CD14-positive monocyte (primary cell): ENCODE measurements around the gene ZNF888. TPM values are rescaled to one million over a fixed set of nuclear protein-coding genes. Genes with fewer than 3 reads are reported as not detected.
"Not testable (repeated sequence)": the region's sequence is repeated elsewhere in the genome, so short reads cannot be mapped to it uniquely, and the experiment has no call there.

Experiments used
- DNase-seq, 3 donors: peaks; one replicate each; pipeline ENCODE4 v3.0.0-alpha.2; 2011 to 2022
- H2AFZ ChIP-seq: 2 replicates; pipeline ENCODE4 v1.6.0; 2012; ENCODE audit warnings: mild to moderate bottlenecking, low read depth, low read length, inconsistent platforms; ENCODE audit not compliant: insufficient read depth, poor library complexity, severe bottlenecking
- H3K27ac ChIP-seq, 2 donors: 1 replicate in 1 of 2; 2 replicates in 1 of 2; pipeline ENCODE4 v1.5.1; 2012 to 2013; ENCODE audit warnings: low read length in 2 of 2, control low read depth in 1 of 2, inconsistent platforms in 1 of 2, low read depth in 1 of 2, mild to moderate bottlenecking in 1 of 2
- H3K27me3 ChIP-seq, 2 donors: one replicate each; pipeline versions ENCODE4 v1.6.0 to v1.6.1; 2011 to 2013; ENCODE audit warnings: low read length in 2 of 2; ENCODE audit not compliant: control insufficient read depth in 2 of 2, insufficient read depth in 2 of 2
- H3K36me3 ChIP-seq, 2 donors: replicated peaks in 1 of 2; 1 replicate in 1 of 2; 2 replicates in 1 of 2; pipeline versions ENCODE4 v1.5.1 to v1.6.1; 2012 to 2013; ENCODE audit warnings: low read length in 2 of 2, control low read depth in 1 of 2, inconsistent platforms in 1 of 2, mild to moderate bottlenecking in 1 of 2; ENCODE audit not compliant: insufficient read depth in 2 of 2, control insufficient read depth in 1 of 2
- H3K4me1 ChIP-seq, 2 donors: 1 replicate in 1 of 2; 2 replicates in 1 of 2; pipeline versions ENCODE4 v1.5.1 to v1.6.1; 2012 to 2013; ENCODE audit warnings: low read length in 2 of 2, control low read depth in 1 of 2, inconsistent platforms in 1 of 2, mild to moderate bottlenecking in 1 of 2, moderate library complexity in 1 of 2; ENCODE audit not compliant: insufficient read depth in 2 of 2, control insufficient read depth in 1 of 2
- H3K4me2 ChIP-seq: replicated peaks from 2 replicates; pipeline ENCODE3; 2012; ENCODE audit warnings: low read length, moderate library complexity, mild to moderate bottlenecking; ENCODE audit not compliant: poor library complexity, severe bottlenecking; ENCODE audit errors: extremely low read depth
- H3K4me3 ChIP-seq, 3 experiments: fragments of 200-600 bp in 1 of 3; sonication (generic) in 1 of 3; replicated peaks in 1 of 3; 1 replicate in 2 of 3; 2 replicates in 1 of 3; pipeline ENCODE4 v1.5.1; 2011 to 2013; ENCODE audit warnings: low read length in 3 of 3, mild to moderate bottlenecking in 3 of 3, control low read depth in 2 of 3, low read depth in 2 of 3, inconsistent platforms in 1 of 3, moderate library complexity in 1 of 3
- H3K79me2 ChIP-seq: 2 replicates; pipeline ENCODE4 v1.6.0; 2012; ENCODE audit warnings: mild to moderate bottlenecking, control low read depth, inconsistent platforms, low read length, moderate library complexity; ENCODE audit not compliant: insufficient read depth
- H3K9ac ChIP-seq: 2 replicates; pipeline ENCODE4 v1.6.0; 2017; ENCODE audit warnings: low read length, mild to moderate bottlenecking; ENCODE audit not compliant: insufficient read depth, poor library complexity, severe bottlenecking
- H3K9me3 ChIP-seq, 2 donors: replicated peaks in 1 of 2; 1 replicate in 1 of 2; 2 replicates in 1 of 2; pipeline versions ENCODE4 v1.5.1 to v1.6.1; 2012 to 2013; ENCODE audit warnings: low read length in 2 of 2, control low read depth in 1 of 2; ENCODE audit not compliant: control insufficient read depth in 1 of 2, insufficient read depth in 1 of 2
- H4K20me1 ChIP-seq: 2 replicates; pipeline ENCODE4 v1.6.0; 2012; ENCODE audit warnings: mild to moderate bottlenecking, low read length, control low read depth, moderate library complexity; ENCODE audit not compliant: insufficient read depth
- H3K27ac Mint-ChIP-seq, 7 donors: one replicate each; pipeline ENCODE4 v1.8.0; 2020; ENCODE audit warnings: mild to moderate bottlenecking in 7 of 7, mixed read lengths in 7 of 7, moderate library complexity in 6 of 7, inconsistent platforms in 2 of 7
- H3K27me3 Mint-ChIP-seq, 3 donors: one replicate each; pipeline ENCODE4 v1.8.0; 2021 to 2022; ENCODE audit warnings: low read depth in 3 of 3, mild to moderate bottlenecking in 3 of 3, mixed read lengths in 3 of 3, moderate library complexity in 3 of 3, inconsistent platforms in 1 of 3
- H3K36me3 Mint-ChIP-seq, 2 donors: one replicate each; pipeline ENCODE4 v1.8.0; 2020; ENCODE audit warnings: mixed read lengths in 2 of 2, inconsistent platforms in 1 of 2, mild to moderate bottlenecking in 1 of 2
- H3K4me1 Mint-ChIP-seq: one replicate; pipeline ENCODE4 v1.8.0; 2020; ENCODE audit warnings: mild to moderate bottlenecking, mixed read lengths
- H3K4me3 Mint-ChIP-seq, 2 donors: one replicate each; pipeline ENCODE4 v1.8.0; 2020; ENCODE audit warnings: mild to moderate bottlenecking in 2 of 2, mixed read lengths in 2 of 2, moderate library complexity in 1 of 2
- H3K9me3 Mint-ChIP-seq, 7 donors: one replicate each; pipeline ENCODE4 v1.8.0; 2020 to 2022; ENCODE audit warnings: mixed read lengths in 7 of 7, mild to moderate bottlenecking in 6 of 7, moderate library complexity in 6 of 7, inconsistent platforms in 2 of 7
- WGBS: methylation state at CpG from one replicate; pipeline ENCODE4 v1.1.5; 2013; ENCODE audit warnings: missing lambda C conversion rate; ENCODE audit not compliant: insufficient coverage; 5-methylcytosine and 5-hydroxymethylcytosine counted together
- intact Hi-C, 2 donors: fragments of 100-400 bp; cut with micrococcal nuclease; formaldehyde crosslinking; loops; one replicate each; pipeline versions ENCODE4 v1.15.0 to v1.15.1; 2023
- polyA plus RNA-seq, 3 donors: library from polyadenylated mRNA; depleted of rRNA in 1 of 3; unstranded in 2 of 3; stranded (reverse) in 1 of 3; fragments of 300-500 nt in 2 of 3; fragments of >200 nt in 1 of 3; fragmentation: Illumina TruSeq in 2 of 3; gene quantifications; 1 replicate in 2 of 3; 2 replicates in 1 of 3; pipeline ENCODE4 v1.2.3, GENCODE V29; 2012 to 2021
- TF ChIP-seq, protein P1 (sequence below): fragments of 200-600 bp; IDR thresholded peaks from one replicate; pipeline ENCODE4 v1.8.0; 2022; ENCODE audit warnings: antibody characterized with exemption, mild to moderate bottlenecking

The ZNF888 gene
- polyA plus RNA-seq, 3 donors = 0.71 to 1.7 (median 1.4) TPM

DNA sequence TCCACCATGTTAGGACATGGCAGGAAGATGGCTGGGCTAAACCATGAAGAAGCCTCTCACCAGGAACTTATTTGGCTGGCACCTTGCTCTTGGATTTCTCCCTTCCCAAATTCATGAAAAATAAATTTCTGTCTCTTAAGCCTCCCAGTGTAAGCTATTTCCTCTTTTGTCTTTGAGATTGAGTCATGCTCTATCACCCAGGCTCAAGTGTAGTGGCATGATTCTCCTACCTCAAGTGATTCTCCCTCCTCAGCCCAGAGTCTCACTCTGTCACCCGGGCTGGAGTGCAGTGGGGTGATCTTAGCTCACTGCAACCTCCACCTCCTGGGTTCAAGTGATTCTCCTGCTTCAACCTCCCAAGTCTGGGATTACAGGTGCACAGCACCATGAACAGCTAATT lies 12.6 kb downstream of the ZNF888 start:
- peak overlapping the region in 1 of 7 donors; percentile 42 for H3K27ac Mint-ChIP-seq
- H3K4me1 Mint-ChIP-seq = peaks cover 2% of the 10 kb centered on the region
- peaks cover 25 to 86% (median 54%) of the 10 kb centered on the region in 7 donors for H3K9me3 Mint-ChIP-seq
- Histone ChIP-seq H3K79me2 (no peaks in the 10 kb centered on the region), H3K4me3 (no peak overlapping the region), H3K4me1 (no peaks in the 10 kb centered on the region), H3K9ac (no peak overlapping the region), H3K9me3 (peaks cover 31 to 39% of the 10 kb centered on the region in 2 donors), H3K27me3 (no peaks in the 10 kb centered on the region), H3K27ac (no peak overlapping the region), H3K36me3 (peaks cover 46 to 87% of the 10 kb centered on the region in 2 donors), H3K4me2 (no peak overlapping the region), H2AFZ (no peak overlapping the region), H4K20me1 (no peaks in the 10 kb centered on the region)
- TF ChIP-seq, protein P1, sequence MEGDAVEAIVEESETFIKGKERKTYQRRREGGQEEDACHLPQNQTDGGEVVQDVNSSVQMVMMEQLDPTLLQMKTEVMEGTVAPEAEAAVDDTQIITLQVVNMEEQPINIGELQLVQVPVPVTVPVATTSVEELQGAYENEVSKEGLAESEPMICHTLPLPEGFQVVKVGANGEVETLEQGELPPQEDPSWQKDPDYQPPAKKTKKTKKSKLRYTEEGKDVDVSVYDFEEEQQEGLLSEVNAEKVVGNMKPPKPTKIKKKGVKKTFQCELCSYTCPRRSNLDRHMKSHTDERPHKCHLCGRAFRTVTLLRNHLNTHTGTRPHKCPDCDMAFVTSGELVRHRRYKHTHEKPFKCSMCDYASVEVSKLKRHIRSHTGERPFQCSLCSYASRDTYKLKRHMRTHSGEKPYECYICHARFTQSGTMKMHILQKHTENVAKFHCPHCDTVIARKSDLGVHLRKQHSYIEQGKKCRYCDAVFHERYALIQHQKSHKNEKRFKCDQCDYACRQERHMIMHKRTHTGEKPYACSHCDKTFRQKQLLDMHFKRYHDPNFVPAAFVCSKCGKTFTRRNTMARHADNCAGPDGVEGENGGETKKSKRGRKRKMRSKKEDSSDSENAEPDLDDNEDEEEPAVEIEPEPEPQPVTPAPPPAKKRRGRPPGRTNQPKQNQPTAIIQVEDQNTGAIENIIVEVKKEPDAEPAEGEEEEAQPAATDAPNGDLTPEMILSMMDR = no peak
- intact Hi-C loops = no loop called here
- no peaks in the 10 kb centered on the region for H3K27me3 Mint-ChIP-seq
- no peak for DNase-seq
- no peak overlapping the region for H3K4me3 Mint-ChIP-seq
- no CpG with 5 or more reads among the region's 1 CpG for WGBS
- peaks cover 73 to 95% of the 10 kb centered on the region in 2 donors for H3K36me3 Mint-ChIP-seq

GRCh38 chr19:52904052-52904780 lies 19.0 kb downstream of the ZNF888 start:
- H3K4me2 ChIP-seq, H4K20me1 ChIP-seq, H3K4me3 ChIP-seq, intact Hi-C loops, H3K4me1 ChIP-seq, H3K27ac ChIP-seq, H3K27me3 Mint-ChIP-seq, H3K4me3 Mint-ChIP-seq, H2AFZ ChIP-seq, DNase-seq, H3K79me2 ChIP-seq, H3K4me1 Mint-ChIP-seq, H3K27me3 ChIP-seq, H3K9ac ChIP-seq: not testable (repeated sequence)
- Histone ChIP-seq H3K36me3 (peaks cover 23 to 33% of the 10 kb centered on the region in 2 donors), H3K9me3 (peaks cover 8 to 31% of the 10 kb centered on the region in 2 donors)
- Mint-ChIP-seq H3K36me3 (peaks cover 31 to 39% of the 10 kb centered on the region in 2 donors), H3K9me3 (peaks cover 13 to 44% (median 22%) of the 10 kb centered on the region in 7 donors), H3K27ac (peak overlapping the region in 1 of 7 donors; percentile 28)
- 97% methylated on average over 10 of the region's 16 CpGs for WGBS
